ENCODE measurements around the gene XRCC6.
A peak's percentile ranks its signal among the peaks of the same experiment; 100 is the strongest.

DNA sequence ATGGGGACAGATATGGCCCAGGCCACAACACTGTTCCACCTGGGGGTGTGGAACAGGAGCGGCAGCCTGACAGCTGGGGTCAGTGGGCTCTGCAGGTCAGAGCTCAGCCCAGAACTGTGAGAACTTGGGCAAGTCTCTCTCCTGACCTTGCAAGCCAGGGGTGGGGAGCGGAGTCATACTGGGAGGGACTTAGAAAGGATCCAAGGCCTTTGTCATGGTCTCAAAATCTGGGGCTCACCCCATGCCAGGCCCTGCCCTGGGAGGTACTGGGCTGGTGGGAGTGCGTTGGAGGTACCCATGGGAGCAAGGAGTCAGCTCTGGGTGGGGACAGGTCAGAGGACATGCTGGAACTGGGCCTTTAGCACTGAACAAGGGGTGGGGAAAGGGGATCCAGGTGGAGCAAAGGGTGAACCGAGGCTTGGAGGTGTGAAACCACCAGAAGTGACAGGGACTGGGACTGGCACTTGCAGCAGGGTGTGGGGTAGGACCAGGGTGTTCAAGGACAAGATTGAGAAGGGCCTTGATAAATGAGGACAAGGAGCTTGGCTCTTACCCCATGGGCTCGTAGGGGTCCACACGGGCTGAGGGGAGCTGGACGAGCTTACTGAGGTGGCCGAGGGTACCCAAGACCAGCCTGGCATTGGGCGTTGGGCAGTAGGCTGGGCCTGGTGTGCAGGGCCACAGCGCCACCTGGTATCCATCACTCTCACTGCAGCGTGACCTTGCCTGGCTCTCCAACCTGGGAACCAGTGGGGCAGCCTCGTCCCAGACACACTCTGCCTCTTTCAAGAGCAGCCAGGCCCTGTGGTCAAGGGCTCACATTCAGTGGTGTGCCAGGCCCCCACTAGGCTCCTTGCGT is 24.1 kb upstream of the XRCC6 start:
- no peak for TF ChIP-seq POLR2A (IDR thresholded peaks at IDR 0.05)
- TF ChIP-seq, protein P1, sequence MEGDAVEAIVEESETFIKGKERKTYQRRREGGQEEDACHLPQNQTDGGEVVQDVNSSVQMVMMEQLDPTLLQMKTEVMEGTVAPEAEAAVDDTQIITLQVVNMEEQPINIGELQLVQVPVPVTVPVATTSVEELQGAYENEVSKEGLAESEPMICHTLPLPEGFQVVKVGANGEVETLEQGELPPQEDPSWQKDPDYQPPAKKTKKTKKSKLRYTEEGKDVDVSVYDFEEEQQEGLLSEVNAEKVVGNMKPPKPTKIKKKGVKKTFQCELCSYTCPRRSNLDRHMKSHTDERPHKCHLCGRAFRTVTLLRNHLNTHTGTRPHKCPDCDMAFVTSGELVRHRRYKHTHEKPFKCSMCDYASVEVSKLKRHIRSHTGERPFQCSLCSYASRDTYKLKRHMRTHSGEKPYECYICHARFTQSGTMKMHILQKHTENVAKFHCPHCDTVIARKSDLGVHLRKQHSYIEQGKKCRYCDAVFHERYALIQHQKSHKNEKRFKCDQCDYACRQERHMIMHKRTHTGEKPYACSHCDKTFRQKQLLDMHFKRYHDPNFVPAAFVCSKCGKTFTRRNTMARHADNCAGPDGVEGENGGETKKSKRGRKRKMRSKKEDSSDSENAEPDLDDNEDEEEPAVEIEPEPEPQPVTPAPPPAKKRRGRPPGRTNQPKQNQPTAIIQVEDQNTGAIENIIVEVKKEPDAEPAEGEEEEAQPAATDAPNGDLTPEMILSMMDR (IDR thresholded peaks at IDR 0.05) = peak; percentile 14 to 63 (median 62)
- TF ChIP-seq POLR2AphosphoS5 (IDR thresholded peaks at IDR 0.05; ENCODE audit: insufficient read depth in 1 of 2, low read depth in 1 of 2) = peak in 1 of 2 donors; percentile 17

Data from vagina (tissue), 2 donors.